ENCODE measurements around the gene SH3RF2. TPM values are rescaled to one million over a fixed set of nuclear protein-coding genes. Genes with fewer than 3 reads are reported as not detected.

SH3RF2 gene
- total and polyA plus RNA-seq, 2 experiments from 2014 or later = 38.3 to 43.1 TPM

DNA sequence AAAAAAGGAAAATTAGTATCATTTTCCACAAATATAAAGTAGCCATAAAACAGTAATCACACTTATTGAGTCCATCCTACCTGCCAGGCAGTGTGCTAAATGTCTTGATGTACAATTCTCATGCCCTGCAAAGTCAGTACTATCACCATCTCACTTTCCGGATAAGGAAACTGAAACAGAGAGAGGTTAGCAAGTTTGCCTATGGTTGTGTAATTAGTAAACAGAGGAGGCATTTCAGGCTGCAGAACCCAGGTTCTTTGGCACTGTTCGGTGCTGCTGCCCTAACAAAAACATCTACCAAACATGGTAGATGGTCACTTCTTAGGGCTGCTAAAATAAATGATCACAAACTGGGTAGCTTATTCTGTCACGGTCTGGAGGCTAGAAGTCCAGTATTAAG lies 146.4 kb downstream of the SH3RF2 start:
- Histone ChIP-seq H3K36me3 (no peaks in the 10 kb centered on the region), H3K4me3 (no peak overlapping the region), H3K4me1 (ENCODE audit: low read depth) (no peaks in the 10 kb centered on the region), H3K9me3 (ENCODE audit: low read depth) (no peaks in the 10 kb centered on the region), H3K27ac (no peak overlapping the region), H3K27me3 (no peaks in the 10 kb centered on the region)
- no peak for TF ChIP-seq CTCF (IDR thresholded peaks at IDR 0.05; ENCODE audit: low read depth, low read length)
- DNase-seq (ENCODE audit: low read depth in 1 of 2, low spot score in 1 of 2) = no peak

GRCh38 chr5:146084376-146084775 lies 148.0 kb downstream of the SH3RF2 start:
- H3K9me3 ChIP-seq (ENCODE audit: low read depth) = no peaks in the 10 kb centered on the region
- no peaks in the 10 kb centered on the region for H3K4me1 ChIP-seq (ENCODE audit: low read depth)
- no peak overlapping the region for H3K27ac ChIP-seq
- no peak for DNase-seq (ENCODE audit: low read depth in 1 of 2, low spot score in 1 of 2)
- no peak overlapping the region for H3K4me3 ChIP-seq
- no peak for TF ChIP-seq CTCF (IDR thresholded peaks at IDR 0.05; ENCODE audit: low read depth, low read length)
- H3K27me3 ChIP-seq = no peaks in the 10 kb centered on the region
- no peaks in the 10 kb centered on the region for H3K36me3 ChIP-seq

GRCh38 chr5:146088098-146088497 lies 151.7 kb downstream of the SH3RF2 start:
- no peak for TF ChIP-seq CTCF (IDR thresholded peaks at IDR 0.05; ENCODE audit: low read depth, low read length)
- no peak overlapping the region for H3K27ac ChIP-seq
- H3K9me3 ChIP-seq (ENCODE audit: low read depth) = no peaks in the 10 kb centered on the region

GRCh38 chr5:146089287-146089686 lies 152.9 kb downstream of the SH3RF2 start:
- H3K27ac ChIP-seq = no peak overlapping the region
- H3K4me1 ChIP-seq (ENCODE audit: low read depth) = no peaks in the 10 kb centered on the region
- H3K36me3 ChIP-seq = no peaks in the 10 kb centered on the region
- TF ChIP-seq CTCF (IDR thresholded peaks at IDR 0.05; ENCODE audit: low read depth, low read length) = no peak
- no peaks in the 10 kb centered on the region for H3K9me3 ChIP-seq (ENCODE audit: low read depth)
- no peaks in the 10 kb centered on the region for H3K27me3 ChIP-seq
- no peak for DNase-seq (ENCODE audit: low read depth in 1 of 2, low spot score in 1 of 2)
- no peak overlapping the region for H3K4me3 ChIP-seq

More at GRCh38 chr5:146088098-146088497, 151.7 kb downstream of the SH3RF2 start:
- no peak for DNase-seq (ENCODE audit: low read depth in 1 of 2, low spot score in 1 of 2)
- no peaks in the 10 kb centered on the region for H3K27me3 ChIP-seq
- no peaks in the 10 kb centered on the region for H3K36me3 ChIP-seq
- no peaks in the 10 kb centered on the region for H3K4me1 ChIP-seq (ENCODE audit: low read depth)
- no peak overlapping the region for H3K4me3 ChIP-seq

- no peak for DNase-seq (ENCODE audit: low read depth in 1 of 2, low spot score in 1 of 2)
- TF ChIP-seq CTCF (IDR thresholded peaks at IDR 0.05; ENCODE audit: low read depth, low read length) = no peak
- Histone ChIP-seq H3K9me3 (ENCODE audit: low read depth) (no peaks in the 10 kb centered on the region), H3K4me3 (no peak overlapping the region), H3K27ac (no peak overlapping the region), H3K36me3 (no peaks in the 10 kb centered on the region), H3K4me1 (ENCODE audit: low read depth) (peaks cover 4% of the 10 kb centered on the region), H3K27me3 (no peaks in the 10 kb centered on the region)
Measured at GRCh38 chr5:146091881-146092280, 155.5 kb downstream of the SH3RF2 start.

- H3K27me3 ChIP-seq = no peaks in the 10 kb centered on the region
- H3K9me3 ChIP-seq (ENCODE audit: low read depth) = no peaks in the 10 kb centered on the region
- no peak for DNase-seq (ENCODE audit: low read depth in 1 of 2, low spot score in 1 of 2)
- no peak overlapping the region for H3K27ac ChIP-seq
- H3K36me3 ChIP-seq = no peaks in the 10 kb centered on the region
- H3K4me3 ChIP-seq = no peak overlapping the region
- no peak for TF ChIP-seq CTCF (IDR thresholded peaks at IDR 0.05; ENCODE audit: low read depth, low read length)
- H3K4me1 ChIP-seq (ENCODE audit: low read depth) = peaks cover 4% of the 10 kb centered on the region
Measured at GRCh38 chr5:146098047-146098446, 161.7 kb downstream of the SH3RF2 start.
